ENCODE measurements around the gene RXRA.

RXRA gene

DNA sequence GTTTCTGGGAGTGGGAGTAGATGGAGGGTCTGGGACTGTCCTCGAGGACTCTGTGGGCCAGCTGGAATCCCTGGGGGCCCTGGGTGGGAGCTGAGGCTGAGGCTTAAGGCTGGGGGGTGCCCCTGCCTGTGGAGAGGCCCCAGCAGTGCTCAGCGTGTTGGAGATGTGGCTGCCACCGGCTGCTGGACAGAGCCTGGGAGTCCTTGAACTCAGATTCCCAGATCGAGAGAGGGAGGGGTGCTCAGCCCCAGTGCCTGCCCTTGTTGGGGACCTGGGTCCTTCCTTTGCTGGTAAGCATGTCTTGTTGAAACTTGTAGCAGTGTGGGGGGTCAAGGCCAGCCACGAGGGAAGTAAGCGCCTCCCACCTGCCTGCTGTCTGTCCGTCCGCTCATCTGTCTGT is 10.7 kb downstream of the RXRA start:
- no peak for DNase-seq (ENCODE audit: low read depth in 2 of 2)

DNA sequence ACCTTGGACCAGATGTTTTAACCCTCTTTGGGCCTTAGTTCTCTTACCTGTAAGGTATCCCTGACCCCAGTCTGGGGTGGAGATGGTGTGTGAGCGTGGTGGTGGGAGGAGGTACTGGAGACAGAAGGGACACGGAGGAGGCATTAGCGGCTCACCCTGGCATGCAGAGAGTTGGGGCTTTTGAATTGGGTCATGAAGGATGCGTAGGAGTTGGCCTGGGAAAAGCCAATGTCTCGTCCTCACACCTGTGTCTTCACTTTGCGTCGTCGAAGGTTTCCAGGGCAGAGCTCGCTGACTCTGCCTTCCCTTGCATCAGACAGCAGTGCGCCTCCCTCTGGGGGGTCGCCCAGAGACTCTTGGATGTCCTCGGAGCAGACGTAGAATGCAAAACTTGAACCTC is 11.2 kb downstream of the RXRA start:
- DNase-seq (ENCODE audit: low read depth in 2 of 2), result no peak

DNA sequence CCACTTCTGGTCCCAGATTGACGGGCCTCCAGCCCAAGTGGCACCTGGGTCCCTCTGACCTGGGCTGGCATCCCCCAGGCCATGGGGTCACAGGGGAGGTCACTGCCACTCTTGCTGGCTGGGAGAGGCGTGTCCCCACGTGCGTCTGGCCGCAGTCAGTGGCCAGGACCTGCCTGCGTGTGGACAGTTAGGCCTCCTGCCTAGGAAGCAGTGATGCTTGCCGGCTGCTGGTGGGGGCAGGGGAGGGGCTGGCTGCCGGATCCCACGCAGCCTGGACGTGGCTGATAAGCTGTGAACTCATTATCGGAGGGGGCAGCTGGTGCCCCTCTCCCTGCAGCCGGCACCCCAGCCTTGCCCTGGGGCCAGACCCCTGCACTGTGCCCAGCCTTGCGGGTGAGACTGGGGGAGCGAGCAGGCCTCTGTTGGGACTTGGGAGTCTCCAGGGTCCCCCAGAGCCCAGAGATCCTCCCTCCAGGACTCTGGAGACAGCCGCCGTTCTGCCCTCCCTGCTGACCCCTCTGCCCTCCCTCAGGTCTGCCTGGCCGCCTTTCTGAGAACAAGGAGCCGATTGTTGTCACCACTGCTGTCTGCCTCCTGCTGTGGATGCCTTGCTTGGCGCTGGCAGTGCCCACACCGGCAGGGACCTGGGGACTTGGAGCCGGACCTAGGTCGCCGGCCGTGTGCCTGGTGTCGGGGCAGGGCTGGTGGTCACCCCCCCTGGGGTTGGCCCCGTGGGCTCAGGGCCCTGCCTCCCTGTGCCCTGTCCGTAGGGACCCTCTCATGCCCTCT is 12.3 kb downstream of the RXRA start:
- DNase-seq (ENCODE audit: low read depth in 2 of 2), result no peak

DNA sequence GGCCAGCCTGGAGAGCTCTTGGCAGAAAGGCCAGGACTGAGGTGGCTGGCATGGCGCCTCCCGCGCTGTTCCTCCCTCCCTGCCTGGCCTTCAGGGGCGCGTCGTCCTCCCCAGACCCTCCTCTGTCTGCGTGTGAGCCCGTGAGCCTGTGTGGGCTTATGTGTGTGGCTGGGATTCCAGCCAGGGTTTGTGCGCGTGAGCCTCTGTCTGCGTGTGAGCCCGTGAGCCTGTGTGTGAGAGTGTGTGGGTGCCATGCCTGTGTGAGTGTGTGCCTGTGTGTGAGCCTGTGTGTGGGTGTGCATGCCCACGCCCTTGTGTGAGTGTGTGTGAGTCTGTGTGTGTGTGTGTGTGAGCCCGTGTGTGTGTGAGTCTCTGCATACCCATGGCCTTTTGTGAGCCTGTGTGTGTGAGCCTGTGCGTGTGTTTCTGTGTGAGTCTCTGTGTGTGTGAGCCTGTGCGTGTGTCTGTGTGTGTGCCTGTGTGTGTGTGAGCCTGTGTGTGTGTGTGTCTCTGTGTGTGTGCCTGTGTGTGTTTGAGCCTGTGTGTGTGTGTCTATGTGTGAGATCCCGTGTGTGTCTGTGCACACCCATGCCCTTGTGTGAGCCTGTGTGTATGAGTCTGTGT is 13.0 kb downstream of the RXRA start:
- no peak for DNase-seq (ENCODE audit: low read depth in 2 of 2)

DNA sequence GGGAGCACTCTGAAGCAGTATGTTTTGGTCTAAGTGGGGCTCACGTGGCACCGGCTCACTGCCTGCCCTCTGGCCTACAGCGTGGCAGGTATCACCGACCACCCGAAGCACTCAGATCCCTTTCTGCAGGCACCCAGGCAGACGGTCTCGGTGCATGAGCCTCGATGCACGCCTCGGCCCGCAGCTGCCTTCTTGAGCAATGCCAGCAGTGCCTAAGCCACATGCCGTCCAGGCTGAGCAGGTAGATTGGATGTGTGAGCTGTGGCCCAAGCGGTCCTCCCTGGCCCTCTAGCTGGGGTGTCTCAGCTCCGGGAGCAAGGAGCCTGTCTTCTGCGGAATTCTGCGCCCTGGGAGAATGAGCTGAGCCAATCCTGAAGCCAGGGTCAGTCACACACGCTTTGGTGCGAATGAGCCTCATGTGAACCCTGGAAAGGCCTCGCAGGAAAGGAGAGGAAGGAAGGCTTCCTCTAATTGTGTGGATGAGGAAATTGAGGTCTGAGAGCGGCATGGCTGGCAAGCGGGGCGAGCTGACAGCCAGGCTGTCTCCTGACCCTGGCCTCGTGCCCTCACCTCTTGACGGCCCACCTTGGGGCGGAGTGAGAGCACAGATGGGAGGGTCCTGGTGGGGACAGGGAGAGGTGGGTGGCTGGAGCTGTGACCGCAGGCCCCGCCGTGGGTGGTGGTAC is 14.4 kb downstream of the RXRA start:
- no peak for DNase-seq (ENCODE audit: low read depth in 2 of 2)

DNA sequence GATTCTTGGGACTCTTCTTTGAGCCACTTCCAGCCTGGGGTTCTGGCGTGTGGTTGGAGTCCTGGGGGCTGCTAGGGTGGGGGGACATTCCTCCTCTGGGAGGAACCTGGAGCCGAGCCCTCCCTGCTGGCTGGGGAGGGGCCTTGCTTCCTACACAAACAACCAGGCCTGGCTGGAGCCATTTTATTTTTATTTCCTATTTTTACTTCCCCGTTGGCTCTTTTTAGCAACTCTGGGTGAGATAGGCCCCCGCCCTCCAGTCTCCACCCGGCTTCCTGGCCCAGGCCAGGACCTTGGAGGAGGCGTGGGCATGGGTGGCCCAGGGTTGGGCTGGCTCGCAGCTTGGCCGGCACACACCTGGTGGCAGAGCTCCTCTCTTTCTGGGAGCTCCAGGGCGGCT is 15.1 kb downstream of the RXRA start:
- no peak for DNase-seq (ENCODE audit: low read depth in 2 of 2)

DNA sequence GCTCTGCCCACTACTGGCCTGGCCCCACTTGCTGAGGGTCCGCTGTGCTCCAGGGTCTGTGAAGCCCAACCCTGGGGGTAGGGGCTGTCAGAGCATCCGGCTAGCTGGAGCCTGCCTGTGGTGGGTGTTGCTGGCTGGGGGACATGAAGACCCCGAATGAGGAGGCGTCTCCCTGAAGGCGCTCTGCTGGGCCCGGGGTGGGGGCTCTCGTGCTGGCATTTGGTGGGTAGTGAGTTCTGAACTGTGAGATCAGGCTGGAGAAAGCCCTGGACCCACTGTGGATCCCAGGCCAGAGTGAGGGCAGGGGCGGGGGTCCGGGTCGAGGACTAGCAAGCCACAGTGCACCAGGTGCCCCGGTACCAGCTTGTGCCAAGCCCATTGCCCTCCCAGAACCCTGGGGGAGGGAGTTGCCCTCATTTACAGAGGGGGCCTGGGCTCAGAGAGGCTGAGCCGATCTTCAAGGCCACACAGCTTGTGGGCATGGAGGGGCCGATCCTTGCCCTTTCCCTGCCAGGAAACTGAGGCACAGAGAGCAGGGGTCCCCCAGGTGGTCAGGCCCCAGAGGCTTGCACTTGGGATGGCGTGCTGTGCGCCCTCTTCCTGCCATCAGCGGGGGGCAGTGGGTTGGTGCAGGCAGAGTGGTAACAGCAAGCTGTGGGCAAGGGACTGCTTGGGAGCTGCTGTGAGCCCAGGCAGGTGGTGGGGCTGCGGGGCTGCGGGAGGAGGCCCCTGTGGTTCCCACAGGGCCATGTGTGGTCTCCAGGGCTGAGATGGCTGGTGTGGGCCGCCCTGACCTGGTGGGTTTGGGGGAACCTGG is 15.9 kb downstream of the RXRA start:
- DNase-seq (ENCODE audit: low read depth in 2 of 2), result no peak

DNA sequence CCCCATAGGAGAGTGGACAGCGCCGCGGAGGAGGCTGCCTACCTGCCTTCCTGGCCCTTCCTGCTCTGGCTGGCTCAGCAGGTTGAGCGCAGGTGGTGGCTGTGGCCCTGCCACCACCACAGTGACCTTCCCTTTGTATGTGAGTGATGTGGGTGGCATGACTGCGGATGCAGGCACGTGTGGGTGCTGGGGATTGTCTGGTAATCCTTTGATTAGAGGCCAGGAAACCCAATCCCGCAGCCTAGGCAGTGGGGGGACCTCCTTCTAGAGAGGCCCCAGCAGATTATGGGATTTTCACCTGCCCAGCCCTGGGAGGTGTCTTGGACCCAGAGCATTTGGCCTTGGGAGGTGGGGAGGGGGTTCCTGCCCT is 16.5 kb downstream of the RXRA start:
- no peak for DNase-seq (ENCODE audit: low read depth in 2 of 2)

DNA sequence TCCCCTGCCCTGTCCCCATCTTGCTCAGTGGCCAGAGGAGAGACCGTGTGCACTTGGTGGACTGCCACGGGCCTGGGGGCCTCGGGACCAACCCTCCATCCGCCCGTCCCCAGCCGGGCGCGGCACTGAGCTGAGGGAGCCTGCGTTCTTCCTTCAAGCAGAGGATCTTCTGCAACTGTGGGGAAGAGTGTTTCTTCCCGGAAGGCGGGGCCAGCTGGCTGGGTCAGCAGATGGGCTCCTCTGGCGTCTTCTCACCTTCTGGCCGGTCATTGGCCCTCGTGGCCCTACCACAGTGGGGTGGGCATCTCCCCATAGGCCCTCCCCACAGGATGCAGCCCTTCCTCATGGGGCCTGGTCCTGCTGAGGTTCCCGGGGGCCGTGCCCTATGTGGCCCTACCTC is 17.4 kb downstream of the RXRA start:
- DNase-seq (ENCODE audit: low read depth in 2 of 2), result no peak

DNA sequence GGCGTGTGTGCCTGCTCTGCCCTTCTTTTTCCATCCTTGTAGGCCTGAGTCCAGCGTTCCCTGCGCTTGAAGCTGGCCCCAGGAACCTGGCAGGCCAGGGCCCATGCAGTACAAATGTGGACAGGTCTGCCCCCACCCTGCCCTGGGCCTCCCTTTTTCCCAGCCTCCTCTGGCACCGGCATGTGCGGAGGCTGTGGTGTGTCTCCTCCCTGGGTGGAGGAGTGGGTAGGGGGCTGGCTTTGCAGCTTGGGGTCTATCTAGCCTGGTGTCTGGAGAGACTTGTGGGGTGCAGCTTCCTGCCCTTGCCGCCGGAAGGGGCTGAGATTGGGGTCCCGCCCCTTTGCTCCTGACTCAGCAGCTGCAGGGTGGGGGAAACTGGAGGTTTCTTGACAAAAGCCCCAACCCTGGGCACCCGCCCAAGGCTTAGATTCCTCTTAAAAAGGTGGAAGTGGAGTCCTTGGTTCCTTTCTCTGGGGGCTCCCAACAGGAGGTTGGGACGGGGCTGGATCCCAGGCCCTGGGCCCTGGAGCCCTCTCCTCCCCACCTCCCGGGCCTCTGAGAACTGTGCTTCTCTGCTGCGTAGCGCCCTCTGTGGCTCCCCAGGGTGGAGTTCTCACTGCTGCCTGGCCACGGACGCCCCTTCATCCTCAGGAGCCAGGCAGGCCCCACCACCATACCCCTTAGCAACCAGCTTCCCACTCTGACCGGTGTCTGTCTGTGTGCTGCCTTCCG is 18.0 kb downstream of the RXRA start:
- no peak for DNase-seq (ENCODE audit: low read depth in 2 of 2)

DNA sequence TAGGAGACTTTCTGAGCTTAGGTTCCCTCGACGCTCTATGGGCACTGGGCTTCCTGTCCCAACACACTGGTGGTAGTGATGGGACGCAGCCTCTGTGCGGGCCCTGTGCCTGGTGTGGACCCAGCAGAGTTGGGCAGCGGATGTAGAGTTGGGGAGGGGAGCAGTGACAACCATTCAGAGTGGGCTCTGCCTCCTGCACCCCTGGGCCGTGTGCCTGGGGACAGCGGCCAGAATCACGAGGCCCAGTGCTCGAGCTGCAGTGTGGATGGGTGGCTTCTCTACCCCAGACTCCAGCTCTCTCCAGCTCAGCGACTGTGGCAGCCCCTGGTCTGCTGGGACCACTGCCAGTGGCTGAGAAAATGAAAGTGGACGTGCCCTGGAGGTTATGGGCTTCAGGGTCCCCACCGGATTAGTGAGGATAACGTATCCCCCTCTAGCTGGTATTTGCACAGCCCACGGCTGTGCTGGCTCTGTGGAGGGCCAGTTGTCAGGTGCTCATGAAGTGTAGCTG is 18.6 kb downstream of the RXRA start:
- no peak for DNase-seq (ENCODE audit: low read depth in 2 of 2)

DNA sequence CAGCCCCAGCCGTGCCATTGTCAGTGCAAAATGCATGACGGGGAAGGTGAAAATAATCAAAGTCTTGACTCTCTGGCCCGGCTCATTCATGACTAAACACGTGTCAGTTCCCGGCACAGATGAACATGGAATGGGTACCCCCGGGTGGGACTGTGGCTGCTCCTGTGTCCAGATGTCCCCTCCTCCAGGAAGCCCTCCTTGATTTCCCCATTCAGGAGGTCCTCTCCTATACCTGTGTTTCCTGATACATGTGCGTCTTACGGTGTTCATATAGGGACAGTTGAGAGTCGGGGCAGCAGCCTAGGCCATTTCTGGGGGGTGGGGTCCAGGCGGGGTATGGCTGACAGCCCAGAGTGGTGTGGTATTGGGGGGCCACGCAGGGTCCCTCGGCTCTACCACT is 19.5 kb downstream of the RXRA start:
- DNase-seq (ENCODE audit: low read depth in 2 of 2), result no peak

DNA sequence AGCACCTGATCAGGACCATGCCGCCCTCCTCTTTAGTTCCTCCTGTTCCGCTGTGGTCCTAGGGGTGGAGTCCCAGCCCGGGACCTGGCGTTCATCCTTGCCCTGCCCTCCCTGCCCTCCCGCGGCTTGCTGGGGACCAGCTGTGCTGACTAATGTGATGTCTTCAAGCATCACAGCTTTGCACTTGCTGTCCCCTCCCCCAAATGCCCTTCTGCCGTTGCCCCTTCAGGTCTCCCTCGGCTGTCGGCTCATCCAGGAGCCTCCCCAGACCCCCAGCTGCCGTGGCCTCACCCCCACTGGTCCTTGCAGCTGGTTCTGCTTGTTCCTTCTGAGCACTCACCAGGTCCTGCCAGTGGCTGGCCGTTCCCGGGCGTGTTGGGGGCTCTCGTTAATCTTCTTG is 19.9 kb downstream of the RXRA start:
- no peak for DNase-seq (ENCODE audit: low read depth in 2 of 2)

DNA sequence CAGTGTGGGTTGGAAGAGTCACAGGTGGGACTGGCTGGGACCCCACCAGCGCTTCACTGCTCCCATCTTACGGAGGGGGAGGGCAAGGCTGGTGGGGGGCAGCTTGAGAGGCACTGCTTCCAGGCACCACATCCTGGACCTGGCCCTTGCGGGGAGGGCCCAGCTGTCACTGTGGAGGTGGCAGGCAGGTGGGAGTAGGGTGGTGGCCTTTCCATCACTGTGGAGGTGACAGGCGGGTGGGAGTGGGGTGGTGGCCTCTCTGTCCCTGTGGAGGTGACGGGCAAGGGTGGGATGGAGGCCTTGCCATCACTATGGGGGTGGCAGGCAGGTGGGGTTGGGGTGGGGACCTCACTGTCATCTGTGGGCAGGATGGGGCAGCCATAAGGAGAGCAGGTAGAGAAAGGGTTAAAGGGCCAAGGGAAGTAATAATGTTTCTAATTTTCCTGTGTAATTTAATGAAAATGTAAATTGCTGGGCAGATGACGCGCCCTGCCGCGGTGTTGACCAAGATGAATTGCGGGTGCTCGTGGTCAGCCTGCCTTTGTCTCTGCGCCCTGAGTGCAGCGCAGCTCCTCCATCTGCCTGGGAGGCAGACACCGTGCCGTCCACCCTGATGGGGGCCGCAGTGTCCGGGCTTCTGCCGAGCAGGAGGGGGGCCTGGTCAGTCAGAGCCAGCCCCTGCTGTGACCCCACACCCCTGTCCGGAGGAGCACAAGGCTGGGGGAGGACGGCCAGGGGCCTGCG is 20.8 kb downstream of the RXRA start:
- DNase-seq (ENCODE audit: low read depth in 2 of 2), result no peak

DNA sequence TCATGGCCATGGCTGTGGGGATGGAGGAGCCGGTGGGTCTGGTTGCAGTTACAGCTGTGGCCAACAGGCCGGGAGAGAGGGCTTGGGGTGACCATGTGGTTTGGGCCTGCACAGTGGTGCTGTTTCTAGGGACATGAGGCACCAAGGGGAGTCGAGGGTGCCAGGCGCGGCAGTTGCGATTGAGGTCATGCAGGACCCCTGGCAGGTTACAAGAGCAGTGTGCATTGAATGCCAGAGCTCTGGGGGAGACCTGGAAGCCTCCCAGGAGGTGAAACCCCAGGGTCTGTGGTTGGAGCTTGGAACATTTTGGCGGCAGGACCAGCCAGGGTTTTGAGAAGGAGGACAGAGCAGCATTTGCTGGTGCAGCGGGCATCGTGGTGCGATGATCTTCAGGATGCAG is 21.7 kb downstream of the RXRA start:
- DNase-seq (ENCODE audit: low read depth in 2 of 2), result no peak

DNA sequence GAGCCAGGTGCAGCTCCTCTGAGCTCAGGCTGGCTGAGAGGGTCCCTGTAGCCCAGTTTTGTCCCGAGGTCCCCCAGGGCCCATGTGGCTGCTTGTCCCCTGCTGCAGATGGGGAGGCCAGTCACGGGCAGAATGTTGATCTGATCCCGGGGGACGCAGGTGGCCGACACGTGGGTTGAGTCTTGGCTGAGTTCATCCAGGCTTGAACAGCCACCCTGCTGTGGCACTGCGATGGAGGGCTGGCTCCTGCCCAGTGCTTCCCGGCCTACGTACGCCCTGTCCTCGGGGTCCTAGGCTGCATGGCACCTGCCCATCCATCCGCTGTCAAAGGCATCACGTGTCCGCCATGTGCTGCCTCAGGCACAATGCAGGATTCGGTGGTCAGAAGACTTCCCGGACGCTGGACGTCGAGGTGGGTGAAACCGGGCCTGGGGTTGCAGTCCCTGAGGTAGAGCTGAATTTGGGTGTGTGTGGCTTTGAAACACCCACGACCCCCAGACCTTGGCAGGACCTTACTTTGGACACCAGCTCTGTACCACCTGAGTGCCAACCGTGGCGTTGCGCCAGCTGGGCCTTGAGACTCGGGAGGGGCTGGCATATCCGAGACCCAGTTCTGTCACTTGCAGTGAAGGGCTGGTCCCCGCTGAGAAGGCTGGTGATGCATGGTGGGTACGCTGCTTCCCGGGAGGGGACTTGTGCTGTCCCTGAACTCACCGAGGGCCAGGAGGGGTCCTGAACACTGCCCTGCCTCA is 22.3 kb downstream of the RXRA start:
- no peak for DNase-seq (ENCODE audit: low read depth in 2 of 2)

DNA sequence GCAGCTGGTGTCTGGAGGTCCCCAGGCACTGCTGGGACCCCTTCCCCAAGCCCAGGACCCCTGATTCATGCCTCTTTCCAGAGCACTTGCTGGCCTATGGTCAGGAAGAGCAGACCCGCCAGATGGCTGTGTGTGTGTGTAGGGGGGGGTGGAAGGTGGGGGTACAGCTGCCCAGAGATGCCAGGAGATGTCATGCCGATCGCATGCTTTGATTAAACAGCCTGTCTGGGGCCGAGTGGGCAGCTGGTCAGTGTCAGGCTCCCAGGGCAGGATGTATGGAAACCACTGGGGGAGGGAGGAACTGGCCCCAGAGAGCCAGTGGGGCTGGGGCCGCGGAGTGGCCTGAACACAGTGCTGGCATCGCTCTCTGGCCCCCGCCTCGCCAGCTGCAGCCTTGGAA is 23.7 kb downstream of the RXRA start:
- DNase-seq (ENCODE audit: low read depth in 2 of 2), result no peak

DNA sequence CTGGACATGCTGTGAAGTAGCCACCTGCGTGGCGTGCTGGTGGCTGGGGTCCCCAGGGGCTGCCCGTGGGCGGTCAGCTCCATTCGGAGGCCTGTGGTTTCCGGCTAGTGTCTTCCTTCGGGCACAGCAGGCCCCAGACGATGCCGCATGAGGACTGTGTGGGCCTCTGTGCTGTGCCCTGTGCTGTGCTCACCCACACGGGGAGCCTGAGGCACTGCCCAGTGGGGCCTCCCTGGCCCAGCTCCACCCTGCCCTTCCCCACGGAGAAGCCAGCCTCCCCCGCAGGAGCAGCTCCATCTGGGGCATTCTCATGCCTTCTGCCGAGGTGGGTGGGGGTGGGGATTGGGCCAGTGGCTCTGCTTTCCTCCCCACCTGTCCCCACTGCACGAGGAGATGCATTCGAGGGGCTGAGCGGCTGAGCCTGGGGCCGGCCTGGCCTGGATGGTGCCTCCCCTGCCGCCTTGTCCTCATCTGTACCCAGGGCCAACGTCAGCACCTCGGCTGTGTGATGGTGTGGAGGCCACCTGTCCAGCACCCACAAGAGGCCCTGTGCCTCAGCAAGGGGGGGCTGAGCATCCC is 24.2 kb downstream of the RXRA start:
- no peak for DNase-seq (ENCODE audit: low read depth in 2 of 2)

DNA sequence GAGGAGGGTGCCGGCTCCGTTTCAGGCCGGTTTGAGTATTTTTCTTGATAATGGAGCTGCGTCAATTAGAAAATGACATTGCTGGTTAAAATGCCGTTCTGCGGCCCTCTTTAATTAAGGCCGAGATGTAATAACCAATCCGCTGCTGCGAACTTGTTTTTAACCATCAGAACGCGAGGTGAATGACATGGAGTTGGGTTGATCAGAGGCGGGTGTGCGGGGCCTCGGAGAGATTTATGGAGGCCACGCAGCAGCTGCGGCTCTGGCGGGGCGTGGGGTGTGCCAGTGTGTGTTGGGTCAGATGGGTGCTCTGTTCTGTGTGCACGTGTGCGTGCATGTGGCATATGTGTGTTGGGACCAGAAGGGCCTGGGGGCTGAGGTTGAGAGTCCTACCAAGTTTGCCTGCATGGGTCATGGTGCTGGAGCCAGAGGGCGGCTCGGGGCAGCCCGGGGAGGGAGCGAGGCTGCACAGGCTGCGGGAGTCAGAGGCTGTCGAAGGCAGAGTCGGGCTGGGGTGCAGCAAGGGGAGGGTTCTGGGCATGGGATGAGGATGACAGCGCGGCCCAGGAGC is 25.4 kb downstream of the RXRA start:
- DNase-seq (ENCODE audit: low read depth in 2 of 2), result no peak
